T1000 (cell line): ENCODE results near the gene GLS2.
"Not testable (repeated sequence)": the region's sequence is repeated elsewhere in the genome, so short reads cannot be mapped to it uniquely, and the experiment has no call there.

Source experiments
- DNase-seq: peaks from one replicate; lab custom pipeline; 2025; ENCODE audit warnings: mixed read lengths; lab: John Stamatoyannopoulos, UW

Gene GLS2

GRCh38 chr12:56488041-56488955 is at the start of gene GLS2:
TSS of gene GLS2 (minus strand) at chr12:56488161. CDS start at chr12:56488118, 43 bp downstream.
- DNase-seq = peak; percentile 57

GRCh38 chr12:56537546-56537945 is 49.6 kb upstream of the GLS2 start:
- no peak for DNase-seq

- no peak for DNase-seq
Measured at GRCh38 chr12:56530390-56531055, 42.6 kb upstream of the GLS2 start.

- no peak for DNase-seq
Measured at GRCh38 chr12:56529656-56530055, 41.7 kb upstream of the GLS2 start.

GRCh38 chr12:56528846-56529245 is 40.9 kb upstream of the GLS2 start:
- no peak for DNase-seq

GRCh38 chr12:56522411-56523193 is 34.6 kb upstream of the GLS2 start:
- no peak for DNase-seq

- peak; percentile 74 for DNase-seq
Measured at GRCh38 chr12:56521590-56522371, 33.8 kb upstream of the GLS2 start, which contains the start of gene RBMS2. TSS of gene RBMS2 (plus strand) at chr12:56521820. CDS start at chr12:56522024, 204 bp downstream.

- no peak for DNase-seq
Measured at GRCh38 chr12:56521209-56521589, 33.2 kb upstream of the GLS2 start.

- no peak for DNase-seq
Measured at GRCh38 chr12:56520506-56520905, 32.5 kb upstream of the GLS2 start.

GRCh38 chr12:56520048-56520447 is 32.1 kb upstream of the GLS2 start:
- no peak for DNase-seq

- DNase-seq = no peak
Measured at GRCh38 chr12:56518570-56518969, 30.6 kb upstream of the GLS2 start.

- DNase-seq = no peak
Measured at GRCh38 chr12:56517854-56518253, 29.9 kb upstream of the GLS2 start.

GRCh38 chr12:56514014-56514318 is 26.0 kb upstream of the GLS2 start:
- not testable (repeated sequence) for DNase-seq

GRCh38 chr12:56510786-56511185 is 22.8 kb upstream of the GLS2 start:
- no peak for DNase-seq

GRCh38 chr12:56499879-56500278 is 11.9 kb upstream of the GLS2 start:
- not testable (repeated sequence) for DNase-seq

GRCh38 chr12:56499452-56499851 is 11.5 kb upstream of the GLS2 start:
- not testable (repeated sequence) for DNase-seq

- DNase-seq = not testable (repeated sequence)
Measured at GRCh38 chr12:56498126-56498902, 10.4 kb upstream of the GLS2 start.

- DNase-seq = peak; percentile 61
Measured at GRCh38 chr12:56496704-56497103, 8.7 kb upstream of the GLS2 start.

- not testable (repeated sequence) for DNase-seq
Measured at GRCh38 chr12:56494481-56494880, 6.5 kb upstream of the GLS2 start.

GRCh38 chr12:56494106-56494415 is 6.1 kb upstream of the GLS2 start:
- DNase-seq = not testable (repeated sequence)
